KMS-11 (cell line): ENCODE data around the gene KSR2.

Experiments used
- H2AFZ ChIP-seq: fragments of 200-600 bp; sonication (generic); 2 replicates; pipeline ENCODE4 v1.6.1; 2016; ENCODE audit warnings: antibody characterized with exemption, mixed run types, low read depth
- H3K27ac ChIP-seq: fragments of 200-600 bp; sonication (generic); 2 replicates; pipeline ENCODE4 v1.6.1; 2016; ENCODE audit warnings: mild to moderate bottlenecking, mixed run types
- H3K27me3 ChIP-seq: fragments of 200-600 bp; sonication (generic); 2 replicates; pipeline ENCODE4 v1.6.1; 2017; ENCODE audit warnings: mild to moderate bottlenecking, low read depth, mixed run types, moderate library complexity; ENCODE audit not compliant: insufficient read depth
- H3K36me3 ChIP-seq: fragments of 200-600 bp; sonication (generic); 2 replicates; pipeline ENCODE4 v1.6.1; 2017; ENCODE audit warnings: mild to moderate bottlenecking, mixed run types; ENCODE audit not compliant: insufficient read depth
- H3K4me1 ChIP-seq: fragments of 200-600 bp; sonication (generic); 2 replicates; pipeline ENCODE4 v1.6.1; 2016; ENCODE audit warnings: mild to moderate bottlenecking, low read depth, mixed run types; ENCODE audit not compliant: poor library complexity, severe bottlenecking
- H3K4me2 ChIP-seq: fragments of 200-600 bp; sonication (generic); 2 replicates; pipeline ENCODE4 v1.7.0; 2016; ENCODE audit warnings: mild to moderate bottlenecking, mixed run types
- H3K4me3 ChIP-seq: fragments of 200-600 bp; sonication (generic); IDR thresholded peaks from 2 replicates; pipeline ENCODE4 v1.6.1; 2017; ENCODE audit warnings: low read depth, low read length, mixed read lengths; ENCODE audit not compliant: insufficient read depth
- H3K79me2 ChIP-seq: fragments of 200-600 bp; sonication (generic); 2 replicates; pipeline ENCODE4 v1.6.1; 2016; ENCODE audit warnings: low read depth, mixed run types; ENCODE audit not compliant: insufficient read depth
- H3K9ac ChIP-seq: fragments of 200-600 bp; sonication (generic); 2 replicates; pipeline ENCODE4 v1.6.1; 2016; ENCODE audit warnings: mild to moderate bottlenecking, mixed run types
- H4K20me1 ChIP-seq: fragments of 200-600 bp; sonication (generic); 2 replicates; pipeline ENCODE4 v1.6.1; 2016; ENCODE audit warnings: mild to moderate bottlenecking, mixed run types; ENCODE audit not compliant: insufficient read depth
- CTCF ChIP-seq: fragments of 200-600 bp; sonication (generic); conservative IDR thresholded peaks from 2 replicates; pipeline ENCODE4 v1.6.1; 2017; ENCODE audit warnings: low read depth, mild to moderate bottlenecking, antibody characterized with exemption, low read length, moderate library complexity, mixed read lengths

Gene KSR2

GRCh38 chr12:117844114-117844830 lies 124.5 kb downstream of the KSR2 start:
- Histone ChIP-seq H3K79me2 (no peaks in the 10 kb centered on the region), H3K4me2 (no peak overlapping the region), H3K4me3 (no peak overlapping the region)

GRCh38 chr12:117842630-117843029 lies 126.2 kb downstream of the KSR2 start:
- Histone ChIP-seq H3K4me3 (no peak overlapping the region), H3K9ac (no peak overlapping the region), H3K27me3 (no peaks in the 10 kb centered on the region), H4K20me1 (no peaks in the 10 kb centered on the region), H2AFZ (no peak overlapping the region), H3K36me3 (no peaks in the 10 kb centered on the region), H3K79me2 (no peaks in the 10 kb centered on the region), H3K27ac (no peak overlapping the region), H3K4me2 (no peak overlapping the region), H3K4me1 (no peaks in the 10 kb centered on the region)
- no peak for TF ChIP-seq CTCF

More at GRCh38 chr12:117844114-117844830, 124.5 kb downstream of the KSR2 start:
- TF ChIP-seq CTCF: no peak
- H4K20me1 ChIP-seq: no peaks in the 10 kb centered on the region
- H2AFZ ChIP-seq: no peak overlapping the region
- no peaks in the 10 kb centered on the region for H3K4me1 ChIP-seq
- no peak overlapping the region for H3K9ac ChIP-seq
- H3K27me3 ChIP-seq: no peaks in the 10 kb centered on the region
- H3K36me3 ChIP-seq: no peaks in the 10 kb centered on the region
- H3K27ac ChIP-seq: no peak overlapping the region

GRCh38 chr12:117842220-117842619 lies 126.6 kb downstream of the KSR2 start:
- Histone ChIP-seq H3K27me3 (no peaks in the 10 kb centered on the region), H3K36me3 (no peaks in the 10 kb centered on the region), H3K4me3 (no peak overlapping the region), H3K9ac (no peak overlapping the region), H3K4me1 (no peaks in the 10 kb centered on the region), H2AFZ (no peak overlapping the region), H3K27ac (no peak overlapping the region), H3K79me2 (no peaks in the 10 kb centered on the region), H4K20me1 (no peaks in the 10 kb centered on the region), H3K4me2 (no peak overlapping the region)
- TF ChIP-seq CTCF: no peak

GRCh38 chr12:117837737-117838050 lies 131.1 kb downstream of the KSR2 start:
- Histone ChIP-seq H3K4me2 (no peak overlapping the region), H3K79me2 (no peaks in the 10 kb centered on the region), H2AFZ (no peak overlapping the region), H3K27ac (no peak overlapping the region), H4K20me1 (no peaks in the 10 kb centered on the region), H3K9ac (no peak overlapping the region), H3K4me1 (no peaks in the 10 kb centered on the region), H3K27me3 (no peaks in the 10 kb centered on the region), H3K36me3 (no peaks in the 10 kb centered on the region), H3K4me3 (no peak overlapping the region)
- TF ChIP-seq CTCF: no peak
